GM21360 (cell line): ENCODE data around the gene C12orf76.
"Not testable (repeated sequence)": the region's sequence is repeated elsewhere in the genome, so short reads cannot be mapped to it uniquely, and the experiment has no call there.

Experiments
- ATAC-seq: cut with Tn5 transposase; IDR thresholded peaks from one replicate; pipeline ENCODE4 v1.9.1; 2021; ENCODE audit warnings: mild to moderate bottlenecking, moderate library complexity; ENCODE audit not compliant: unreplicated experiment

Gene C12orf76

DNA sequence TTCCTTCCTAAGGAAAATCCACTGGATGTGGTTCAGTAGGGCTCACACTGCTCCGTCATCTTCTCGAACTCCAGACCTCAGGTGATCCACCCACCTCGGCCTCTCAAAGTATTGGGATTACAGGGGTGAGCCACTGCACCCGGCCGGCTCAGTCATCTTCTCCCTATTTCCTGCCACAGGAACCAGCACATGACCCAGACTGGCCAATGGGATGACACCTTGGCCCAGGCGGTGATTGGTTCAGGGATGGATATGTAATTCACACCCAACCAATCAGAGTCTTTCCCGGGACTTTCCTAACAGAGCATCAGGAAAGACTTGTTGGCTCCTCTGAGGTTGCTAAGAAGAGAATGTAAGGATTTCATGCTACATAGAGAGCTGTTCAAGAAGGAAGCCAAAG is 19.2 kb upstream of the C12orf76 start:
- ATAC-seq = no peak

DNA sequence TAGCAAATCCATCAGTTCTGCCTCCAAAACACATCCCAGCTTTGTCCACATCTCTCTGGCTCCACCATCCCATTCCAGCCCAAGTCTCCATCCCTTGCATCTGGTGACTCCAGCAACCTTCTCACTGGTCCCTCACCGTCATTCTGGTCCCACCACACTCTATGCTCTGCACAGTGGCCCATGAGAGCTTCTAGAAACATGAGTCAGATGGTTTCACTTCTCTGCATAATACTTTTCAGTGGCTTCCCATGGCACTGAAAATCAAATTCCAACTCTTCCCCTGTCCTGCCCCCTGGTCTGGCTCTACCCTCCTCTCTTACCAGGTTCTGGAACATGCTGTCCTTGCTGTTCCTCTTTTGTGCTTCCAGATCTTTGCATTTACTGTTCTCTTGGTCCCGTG is 17.2 kb upstream of the C12orf76 start:
- no peak for ATAC-seq

DNA sequence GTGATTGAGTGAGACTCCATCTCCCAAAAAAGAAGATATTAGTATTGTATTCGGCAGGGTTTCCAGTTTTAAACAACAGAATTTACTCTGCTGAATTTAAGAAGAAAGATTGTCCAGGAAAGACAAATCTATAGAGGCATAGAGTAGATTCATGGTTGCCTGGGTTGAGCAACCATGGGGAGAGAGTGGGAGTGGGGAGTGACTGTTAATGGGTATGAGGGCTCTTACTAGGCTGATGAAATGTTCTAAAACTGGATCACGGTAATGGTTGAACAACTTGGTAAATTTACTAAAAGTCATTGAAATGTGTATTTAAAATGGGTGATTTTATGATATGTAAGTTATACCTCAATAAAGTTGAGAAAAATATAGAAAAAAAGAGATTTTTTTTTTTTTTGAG is 13.9 kb upstream of the C12orf76 start:
- ATAC-seq = no peak

DNA sequence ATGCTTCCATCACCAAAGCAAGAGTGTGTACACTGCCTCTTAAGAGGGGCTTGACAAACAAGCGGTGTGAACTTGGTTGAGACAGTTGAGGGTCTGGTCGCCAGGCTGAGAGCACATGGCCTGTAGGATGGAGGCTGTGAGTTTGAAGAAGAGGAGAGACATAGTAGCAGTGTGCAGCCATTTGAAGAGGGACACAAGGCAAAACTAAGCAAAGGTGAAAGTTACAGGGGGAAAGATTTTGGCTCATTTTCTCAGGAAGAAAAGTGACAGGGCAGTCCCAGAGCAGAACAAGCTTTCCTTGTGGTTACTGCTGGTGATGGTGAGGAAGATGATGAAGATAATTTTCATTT is 11.3 kb upstream of the C12orf76 start:
- ATAC-seq = no peak

DNA sequence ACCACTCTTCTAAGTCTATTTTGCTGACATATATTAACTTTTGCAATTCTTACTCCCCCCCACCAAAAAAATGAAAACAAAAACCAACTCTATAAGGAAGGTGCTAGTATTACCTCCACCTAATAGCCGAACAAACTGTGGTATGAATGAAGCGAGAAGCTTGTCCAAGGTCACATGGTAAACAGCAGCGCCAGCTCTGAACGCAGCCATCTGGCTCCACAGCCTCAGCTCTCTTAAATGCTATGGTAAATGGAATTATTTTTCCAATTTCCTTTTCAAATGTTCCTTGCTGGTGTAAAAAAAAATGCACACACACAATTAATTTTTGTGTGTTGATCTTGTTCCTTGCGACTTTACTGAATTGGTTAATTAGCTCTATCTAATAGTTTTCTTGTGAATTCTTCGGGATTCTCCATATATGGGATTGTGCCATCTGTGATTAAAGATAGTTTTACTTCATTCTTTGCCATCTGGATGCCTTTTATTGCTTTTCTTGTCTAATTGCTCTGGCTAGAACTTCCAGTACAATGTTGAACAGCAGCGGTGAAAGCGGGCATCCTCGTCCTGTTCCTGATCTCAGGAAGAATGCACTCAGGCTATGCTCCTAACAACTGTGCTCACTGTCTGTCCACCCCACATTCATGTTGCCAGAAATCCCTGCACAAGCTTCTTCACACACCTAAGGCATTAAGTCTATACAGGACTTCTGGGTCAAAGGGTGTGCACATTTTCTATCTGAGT is 10.7 kb upstream of the C12orf76 start:
- ATAC-seq = no peak

DNA sequence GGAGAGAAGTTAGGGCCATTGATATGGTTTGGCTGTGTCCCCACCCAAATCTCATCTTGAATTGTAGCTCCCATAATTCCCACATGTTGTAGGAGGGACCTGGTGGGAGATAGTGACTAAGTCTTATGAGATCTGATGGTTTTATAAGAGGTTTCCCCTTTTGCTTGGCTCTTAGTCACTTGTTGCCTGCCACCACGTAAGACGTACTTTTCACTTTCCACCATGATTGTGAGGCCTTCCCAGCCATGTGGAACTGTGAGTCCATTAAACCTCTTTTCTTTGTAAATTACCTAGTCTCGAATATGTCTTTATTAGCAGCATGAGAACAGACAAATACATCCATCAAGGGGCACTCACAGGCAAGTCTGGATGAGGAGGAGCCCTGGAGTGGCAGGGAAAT is 8.3 kb upstream of the C12orf76 start:
- ATAC-seq = not testable (repeated sequence)

DNA sequence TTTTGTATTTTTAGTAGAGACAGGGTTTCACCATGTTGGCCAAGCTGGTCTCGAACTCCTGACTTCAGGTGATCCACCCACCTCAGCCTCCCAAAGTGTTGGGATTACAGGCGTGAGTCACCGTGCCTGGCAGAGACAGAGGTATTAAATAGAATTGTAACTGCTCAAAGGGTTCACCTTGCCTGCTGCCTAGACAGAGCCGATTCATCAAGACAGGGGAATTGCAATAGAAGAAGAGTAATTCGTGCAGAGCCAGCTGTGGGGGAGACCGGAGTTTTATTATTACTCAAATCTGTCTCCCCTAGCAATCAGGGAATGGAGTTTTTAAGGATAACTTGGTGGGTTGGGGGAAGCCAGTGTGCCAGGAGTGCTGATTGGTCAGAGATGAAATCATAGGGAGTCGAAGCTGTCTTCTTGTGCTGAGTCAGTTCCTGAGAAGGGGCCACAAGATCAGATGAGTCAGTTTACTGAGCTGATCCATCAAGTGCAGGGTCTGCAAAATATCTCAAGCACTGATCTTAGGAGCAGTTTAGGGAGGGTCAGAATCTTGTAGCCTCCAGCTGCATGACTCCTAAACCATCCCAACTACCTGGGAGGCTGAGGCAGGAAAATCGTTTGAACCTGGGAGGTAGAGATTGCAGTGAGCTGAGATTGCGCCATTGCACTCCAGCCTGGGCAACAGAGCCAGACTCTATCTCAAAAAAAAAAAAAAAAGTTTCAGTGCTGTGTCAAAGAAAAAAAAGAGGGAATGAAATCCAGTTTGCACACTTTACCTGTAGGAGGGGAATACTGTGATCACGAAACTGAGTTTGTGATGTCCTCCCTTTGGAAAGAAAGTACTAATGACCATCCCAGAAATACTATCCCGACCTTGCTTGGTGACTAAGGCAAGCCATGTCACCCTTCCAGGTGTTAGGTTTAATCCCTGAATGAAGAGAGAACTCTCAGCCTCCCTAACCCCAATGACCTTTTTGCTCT is 7.3 kb upstream of the C12orf76 start:
- not testable (repeated sequence) for ATAC-seq

DNA sequence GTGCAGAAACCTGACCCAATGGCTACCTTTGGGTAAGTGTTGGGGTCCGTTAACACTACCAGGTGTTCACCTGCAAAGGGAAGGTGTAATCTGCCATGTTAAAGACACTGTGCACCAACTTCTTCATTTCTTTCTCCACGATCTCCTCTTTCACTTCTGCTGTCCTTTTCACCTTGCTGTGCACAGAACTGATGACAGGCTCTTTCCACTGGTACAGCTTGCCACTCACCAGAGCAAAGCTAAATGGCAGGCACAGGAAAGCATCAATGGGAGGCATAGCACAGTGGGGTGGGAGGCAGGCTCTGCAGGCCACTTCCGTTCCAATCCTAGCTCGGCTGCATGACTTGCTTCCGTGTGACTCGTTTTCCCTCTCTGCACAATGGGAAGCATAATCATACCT is 2.6 kb upstream of the C12orf76 start:
- no peak for ATAC-seq

DNA sequence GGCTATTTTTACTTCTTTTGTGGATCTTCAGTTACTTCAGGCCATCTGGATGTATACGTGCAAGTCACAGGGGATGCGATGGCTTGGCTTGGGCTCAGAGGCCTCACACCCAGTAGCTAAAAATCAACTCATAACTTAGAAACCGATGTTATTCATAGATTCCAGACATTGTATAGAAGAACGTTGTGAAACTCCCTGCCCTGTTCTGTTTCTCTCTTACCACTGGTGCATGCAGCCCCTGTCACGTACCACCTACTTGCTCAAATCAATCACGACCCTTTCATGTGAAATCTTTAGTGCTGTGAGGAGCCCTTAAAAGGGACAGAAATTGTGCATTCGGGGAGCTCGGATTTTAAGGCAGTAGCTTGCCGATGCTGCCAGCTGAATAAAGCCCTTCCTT is 1.3 kb upstream of the C12orf76 start:
- not testable (repeated sequence) for ATAC-seq

DNA sequence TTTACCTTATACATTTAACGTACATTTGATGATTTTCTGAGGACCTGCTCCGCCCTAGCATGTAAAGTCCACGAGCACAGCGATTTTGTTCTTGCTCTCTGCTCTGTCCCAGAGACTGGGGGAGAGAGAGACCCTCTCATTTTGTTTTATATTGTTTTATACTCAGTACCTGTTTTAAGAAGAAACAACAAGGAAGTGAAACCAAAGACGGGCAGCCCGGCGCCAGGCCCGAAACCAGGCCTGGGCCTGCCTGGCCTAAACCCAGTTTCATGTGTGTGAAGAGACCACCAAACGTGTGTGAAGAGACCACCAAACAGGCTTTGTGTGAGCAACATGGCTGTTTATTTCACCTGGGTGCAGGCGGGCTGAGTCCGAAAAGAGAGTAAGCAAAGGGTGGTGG is 712 bp upstream of the C12orf76 start:
- not testable (repeated sequence) for ATAC-seq

DNA sequence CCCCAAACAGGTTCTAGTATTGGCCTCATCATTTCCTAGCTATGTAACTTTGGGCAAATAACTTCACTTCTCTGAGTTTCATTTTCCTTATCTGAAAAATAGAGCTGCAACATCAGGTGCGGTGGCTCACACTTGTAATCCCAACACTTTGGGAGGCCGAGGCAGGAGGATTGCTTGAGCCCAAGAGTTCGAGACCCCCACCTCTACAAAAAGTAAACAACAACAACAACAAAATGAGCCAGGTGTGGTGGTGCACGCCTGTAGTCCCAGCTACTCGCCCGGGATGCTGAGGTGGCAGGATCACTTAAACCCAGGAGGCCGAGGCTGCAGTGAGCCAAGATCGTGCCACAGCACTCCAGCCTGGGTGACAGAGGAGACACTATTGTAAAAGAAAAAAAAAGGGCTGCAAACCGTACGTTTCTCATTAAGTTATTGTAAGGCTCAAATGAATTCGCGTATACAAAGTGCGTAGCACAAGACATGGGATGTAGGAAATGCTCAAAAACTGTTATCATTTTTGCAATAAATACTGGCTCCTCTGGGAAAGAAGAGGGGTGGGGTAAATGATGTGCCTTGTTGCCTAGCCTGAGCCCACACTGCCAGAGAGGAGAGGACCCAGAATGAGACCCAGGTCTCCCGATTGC is 903 bp downstream of the C12orf76 start:
- ATAC-seq = no peak

DNA sequence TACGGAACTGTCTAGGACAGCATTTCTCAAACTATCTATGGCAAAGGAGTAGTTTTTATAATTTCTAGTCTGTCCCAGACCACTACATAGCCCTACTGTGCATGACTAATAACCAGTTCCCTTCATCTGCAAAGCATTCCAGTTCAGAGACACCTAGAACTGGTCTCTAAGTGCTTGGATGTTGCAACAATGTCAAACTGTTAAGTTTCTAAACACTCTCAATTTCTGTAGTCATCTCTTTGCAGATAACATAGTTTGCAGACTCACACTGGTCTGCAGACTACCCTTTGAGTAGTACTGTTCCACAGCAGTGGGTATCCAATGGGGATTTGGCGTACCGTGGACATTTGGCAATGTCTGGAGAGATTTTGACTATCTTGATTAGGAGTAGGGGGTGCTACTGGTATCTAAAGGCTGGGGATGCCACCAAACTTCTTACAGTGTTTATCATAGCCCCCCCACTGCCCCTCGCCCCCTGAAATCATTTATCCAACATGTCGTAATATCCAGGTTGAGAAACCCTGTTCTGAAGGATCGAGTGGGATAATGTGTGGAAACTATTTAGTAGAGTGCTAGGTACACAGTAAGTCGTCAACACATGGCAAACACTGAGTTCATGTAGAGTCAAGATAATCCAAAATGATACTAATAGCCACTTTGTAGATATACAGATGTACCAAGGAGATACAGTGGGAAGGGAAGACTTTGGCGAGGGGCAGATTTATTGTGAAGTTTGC is 1.7 kb downstream of the C12orf76 start:
- ATAC-seq = no peak

DNA sequence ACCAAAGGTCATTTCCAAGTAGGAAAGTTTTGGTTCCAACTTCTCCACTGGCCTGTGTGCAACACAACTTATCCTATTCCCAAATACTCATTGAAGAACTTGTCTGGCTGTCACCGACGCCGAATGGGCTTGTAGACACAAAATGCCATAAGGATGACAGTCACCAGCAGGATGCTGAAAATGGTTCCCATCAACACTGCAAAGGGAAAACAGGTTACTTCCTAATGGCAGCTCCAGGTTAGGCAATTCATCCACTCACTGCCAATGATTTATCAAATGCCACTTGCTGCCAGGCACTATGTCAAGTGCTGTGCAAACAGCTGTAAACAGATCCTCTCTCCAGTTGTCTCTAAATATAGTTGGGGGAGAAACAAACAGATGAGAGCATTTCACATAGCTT is 6.1 kb downstream of the C12orf76 start:
- no peak for ATAC-seq

DNA sequence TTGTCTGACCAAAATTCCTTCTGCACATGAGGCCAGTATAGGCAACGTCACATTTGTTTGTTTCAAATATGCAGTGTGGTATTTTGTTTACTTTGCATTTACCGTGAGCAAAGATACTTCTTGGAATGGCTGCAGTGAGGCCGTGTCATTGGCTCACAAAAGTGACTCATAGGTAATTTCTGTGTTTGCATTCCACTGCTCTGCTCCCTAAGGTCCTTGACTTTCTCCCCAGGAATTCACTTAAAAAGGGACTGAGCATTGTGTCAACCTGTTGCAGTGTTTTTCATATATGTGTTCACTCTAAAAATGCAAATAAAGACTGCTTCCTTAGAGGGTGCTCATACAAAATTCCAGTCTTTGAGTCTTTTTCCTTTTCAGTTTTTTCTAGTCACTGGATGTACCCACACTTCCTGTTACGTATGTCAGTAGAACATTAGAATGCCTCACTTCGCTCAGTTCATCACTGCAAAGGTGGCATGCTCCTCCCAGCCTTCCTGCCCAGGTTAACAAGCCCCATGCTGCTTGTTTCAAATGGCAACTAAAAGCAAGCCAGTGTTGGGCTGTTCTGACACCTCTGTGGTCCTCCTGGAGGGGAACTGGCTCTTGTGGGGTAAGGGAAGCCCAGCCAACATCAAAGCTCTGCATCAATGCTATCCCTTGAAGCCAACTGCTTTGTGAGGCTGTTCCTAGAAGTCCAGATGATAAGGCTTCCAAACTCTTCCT is 9.1 kb downstream of the C12orf76 start:
- no peak for ATAC-seq

DNA sequence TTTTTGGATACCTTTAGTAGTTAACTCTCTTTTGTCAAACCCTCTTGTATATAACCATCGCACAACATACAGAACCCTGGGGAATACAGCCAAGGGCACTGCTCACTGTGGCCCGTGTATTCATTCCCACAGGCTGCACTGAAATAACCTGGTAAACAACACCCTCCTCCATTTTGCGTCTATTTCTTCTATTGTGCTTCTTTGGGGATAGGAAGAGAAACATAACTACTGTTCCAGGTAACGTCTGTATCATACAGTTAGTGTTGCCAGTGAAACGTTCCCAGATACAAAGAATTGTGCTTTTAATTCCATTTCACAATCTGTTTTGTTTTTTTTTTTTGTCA is 9.6 kb downstream of the C12orf76 start:
- no peak for ATAC-seq

DNA sequence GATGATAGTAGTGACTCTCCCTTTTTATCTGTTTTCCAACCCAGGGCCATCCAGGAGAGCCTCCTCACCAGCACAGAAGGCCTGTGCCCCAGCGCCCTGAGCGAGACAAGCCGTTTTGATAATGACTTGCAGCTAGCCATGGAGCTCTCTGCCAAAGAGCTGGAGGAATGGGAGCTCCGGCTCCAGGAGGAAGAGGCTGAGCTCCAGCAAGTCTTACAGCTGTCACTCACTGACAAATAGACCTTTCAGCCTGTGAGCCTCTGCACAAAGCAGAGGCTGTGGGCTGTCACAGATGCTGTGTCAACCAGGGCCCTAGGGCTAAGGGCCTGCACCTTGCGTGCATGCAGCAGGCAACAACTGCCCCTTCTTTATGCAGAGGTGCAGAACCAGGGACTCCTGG is 11.0 kb downstream of the C12orf76 start:
- no peak for ATAC-seq

DNA sequence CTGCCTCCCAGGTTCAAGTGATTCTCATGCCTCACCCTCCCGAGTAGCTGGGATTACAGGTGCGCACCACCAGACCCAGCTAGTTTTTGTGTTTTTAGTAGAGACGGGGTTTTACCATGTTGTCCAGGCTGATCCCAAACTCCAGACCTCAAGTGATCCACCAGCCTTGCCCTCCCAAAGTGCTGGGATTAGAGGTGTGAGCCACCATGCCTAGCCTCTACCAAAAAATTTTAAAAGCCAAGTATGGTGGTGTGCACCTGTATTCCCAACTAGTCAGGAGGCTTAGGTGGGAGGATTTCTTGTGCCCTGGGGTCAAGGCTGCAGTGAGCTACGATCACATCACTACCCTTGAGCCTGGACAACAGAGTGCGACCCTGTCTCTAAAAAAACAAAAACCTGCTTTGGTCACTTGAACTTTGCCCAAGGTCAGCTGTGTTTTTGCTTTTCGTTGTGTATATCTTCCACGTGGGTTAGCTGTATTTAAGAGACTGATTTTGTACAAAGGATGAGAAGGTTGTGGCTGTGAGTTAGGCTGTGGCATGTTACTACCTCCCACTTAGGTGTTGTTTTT is 12.7 kb downstream of the C12orf76 start:
- ATAC-seq = no peak

DNA sequence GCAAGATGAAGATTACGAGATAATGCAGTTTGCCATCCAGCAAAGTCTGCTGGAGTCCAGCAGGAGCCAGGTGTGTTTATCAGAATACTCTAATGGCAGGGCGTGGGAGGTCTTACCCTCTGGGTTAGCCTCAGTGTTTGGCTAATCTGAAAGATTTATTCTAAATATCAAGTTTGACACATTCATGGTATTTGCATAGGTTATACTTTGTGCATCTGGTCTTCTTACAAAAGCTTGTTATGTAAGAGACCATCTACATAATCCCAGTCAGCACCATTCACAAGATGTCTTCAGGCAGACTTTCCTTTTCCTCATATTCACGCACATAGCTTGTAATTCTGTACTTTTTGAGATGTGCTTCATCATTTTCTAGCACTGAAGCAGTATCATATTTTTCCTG is 14.4 kb downstream of the C12orf76 start:
- ATAC-seq = no peak

DNA sequence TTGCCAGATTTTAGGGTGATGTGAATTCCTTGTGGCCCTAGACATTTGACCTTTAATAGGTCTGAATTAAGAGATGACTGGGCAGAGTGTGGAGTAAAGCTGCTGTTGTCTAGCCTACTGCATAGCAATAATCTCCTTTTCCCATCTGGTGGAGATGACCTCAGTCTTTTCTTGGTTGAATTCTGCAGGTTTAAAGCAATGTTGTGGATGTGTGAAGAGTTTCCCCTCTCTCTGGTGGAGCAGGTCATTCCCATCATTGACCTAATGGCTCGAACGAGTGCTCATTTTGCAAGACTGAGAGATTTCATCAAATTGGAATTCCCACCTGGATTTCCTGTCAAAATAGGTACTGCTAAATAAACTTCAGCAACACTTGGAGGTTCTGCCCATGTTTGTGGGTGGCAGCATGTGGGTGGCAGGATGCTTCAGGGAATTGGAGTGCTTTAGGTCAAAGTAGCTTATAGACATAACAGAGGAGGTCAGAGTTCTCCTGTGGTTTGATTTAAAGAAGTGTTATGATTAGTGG is 19.0 kb downstream of the C12orf76 start:
- ATAC-seq = no peak

DNA sequence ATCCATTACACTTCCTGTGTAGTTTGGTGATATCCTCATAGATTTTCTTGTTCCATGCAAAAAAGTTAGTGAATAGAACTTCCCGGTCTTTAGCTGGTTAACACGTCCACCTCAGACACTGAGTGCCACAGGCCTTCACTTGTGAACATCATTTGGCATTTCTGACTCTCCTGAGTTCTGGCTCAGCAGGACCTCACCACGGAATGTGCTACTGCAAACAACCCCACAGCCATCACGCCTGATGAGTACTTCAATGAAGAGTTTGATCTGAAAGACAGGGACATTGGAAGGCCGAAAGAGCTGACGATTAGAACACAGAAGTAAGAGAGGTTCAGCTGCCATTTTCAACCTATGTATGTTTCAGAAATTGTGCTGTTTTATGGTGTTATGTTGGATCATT is 20.0 kb downstream of the C12orf76 start:
- no peak for ATAC-seq
